H1 (cell line): ENCODE results near the gene RCHY1. TPM values are rescaled to one million over a fixed set of nuclear protein-coding genes. Genes with fewer than 3 reads are reported as not detected.

Experiments used
- NANOG ChIP-seq: IDR thresholded peaks from 2 replicates; pipeline ENCODE4 v1.6.1; 2011; ENCODE audit warnings: low read length, low read depth, mild to moderate bottlenecking, inconsistent platforms; ENCODE audit not compliant: insufficient read depth, poor library complexity, severe bottlenecking
- POLR2A ChIP-seq, 2 experiments: IDR thresholded peaks; 1 replicate in 1 of 2; 2 replicates in 1 of 2; pipeline ENCODE4 v1.6.1; 2011; ENCODE audit warnings: low read depth in 2 of 2, low read length in 2 of 2, mild to moderate bottlenecking in 2 of 2; ENCODE audit errors: control extremely low read depth in 1 of 2
- SP1 ChIP-seq: IDR thresholded peaks from 2 replicates; pipeline ENCODE4 v1.6.1; 2011; ENCODE audit warnings: low read depth, low read length
- polyA plus RNA-seq, 7 experiments: library from polyadenylated mRNA; depleted of rRNA in 3 of 7; stranded (reverse) in 5 of 7; unstranded in 2 of 7; fragments of >200 nt in 5 of 7; fragments of 200-250 nt in 2 of 7; gene quantifications; 1 replicate in 5 of 7; 2 replicates in 1 of 7; 4 replicates in 1 of 7; pipeline versions ENCODE4 v1.2.1 to v1.2.3, GENCODE V29; 2011 to 2013; ENCODE audit warnings: missing spikeins in 2 of 7, mixed read lengths in 2 of 7
- total RNA-seq: library from RNA; stranded (reverse); fragmentation: NEBNext Ultra II Directional; extraction: Animal tissue kit (Norgen Biotek cat#: 25700); gene quantifications from 2 replicates; pipeline ENCODE4 v1.2.1, GENCODE V29; 2021

The RCHY1 gene
- total and polyA plus RNA-seq, 2 of the 8 experiments (the other 6 are each of a cell fraction or from before 2014, with no cell fraction given): 30.3 to 44.0 TPM

DNA sequence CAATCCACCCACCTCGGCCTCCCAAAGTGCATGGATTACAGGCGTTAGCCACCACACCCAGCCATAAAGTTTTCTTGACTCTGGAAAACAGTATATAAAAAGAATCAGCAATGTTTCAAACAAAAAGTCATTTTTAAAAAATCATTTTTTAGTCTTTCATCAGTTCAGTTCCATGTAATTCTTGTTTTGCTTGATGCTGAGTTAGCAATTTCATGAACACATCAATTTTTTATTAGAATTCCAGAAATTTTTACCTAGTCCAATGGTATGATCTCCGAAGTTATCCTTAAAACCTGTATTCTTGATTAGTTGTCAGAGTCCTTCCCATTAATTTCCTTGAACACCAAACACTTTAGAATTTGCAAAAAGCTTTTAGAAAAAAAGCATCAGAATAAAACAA is 56.8 kb downstream of the RCHY1 start (continued):
- TF ChIP-seq SP1: no peak
- TF ChIP-seq NANOG: no peak
- TF ChIP-seq POLR2A (IDR thresholded peaks at IDR 0.05; ENCODE audit: control extremely low read depth in 1 of 2, low read depth in 2 of 2, low read length in 2 of 2): no peak
